Lower lobe of right lung (tissue), 2 donors: ENCODE measurements around the gene IFNGR1. TPM values are rescaled to one million over a fixed set of nuclear protein-coding genes. Genes with fewer than 3 reads are reported as not detected.

Experiments
- ATAC-seq, 2 donors: fragments of 200-7000 bp; cut with Tn5 transposase; one replicate each; pipeline ENCODE4 v1.9.1; 2020 to 2022; ENCODE audit warnings: mild to moderate bottlenecking in 2 of 2, moderate library complexity in 2 of 2
- DNase-seq: peaks from one replicate; pipeline ENCODE4 v3.0.0-alpha.2; 2020
- H3K27ac ChIP-seq: fragments of 200-600 bp; one replicate; pipeline ENCODE4 v1.8.0; 2022
- H3K27me3 ChIP-seq: fragments of 200-600 bp; one replicate; pipeline ENCODE4 v1.8.0; 2022; ENCODE audit warnings: low read depth
- H3K36me3 ChIP-seq: fragments of 200-600 bp; one replicate; pipeline ENCODE4 v1.8.0; 2022; ENCODE audit warnings: mild to moderate bottlenecking
- H3K4me1 ChIP-seq: fragments of 200-600 bp; one replicate; pipeline ENCODE4 v1.8.0; 2022
- H3K4me3 ChIP-seq: fragments of 200-600 bp; one replicate; pipeline ENCODE4 v1.8.0; 2022; ENCODE audit warnings: mild to moderate bottlenecking
- H3K9me3 ChIP-seq: fragments of 200-600 bp; one replicate; pipeline ENCODE4 v1.8.0; 2022
- intact Hi-C: fragments of 100-400 bp; cut with DNase I; formaldehyde crosslinking; loops from one replicate; pipeline ENCODE4 v1.11.0; 2022
- total RNA-seq: library from RNA; stranded (reverse); fragmentation: NEBNext Ultra II Directional; extraction: Animal tissue kit (Norgen Biotek cat#: 25700); gene quantifications from one replicate; pipeline ENCODE4 v1.2.1, GENCODE V29; 2021
- TF ChIP-seq, protein P1 (sequence below): fragments of 200-600 bp; IDR thresholded peaks from one replicate; pipeline ENCODE4 v1.8.0; 2022; ENCODE audit warnings: antibody characterized with exemption, mild to moderate bottlenecking
- donor health status: DM: no; HTN: yes; CAD: no; lungs with severe emphysema.

IFNGR1 gene
- total RNA-seq, 1 donor from 2014 or later = 208 TPM

DNA sequence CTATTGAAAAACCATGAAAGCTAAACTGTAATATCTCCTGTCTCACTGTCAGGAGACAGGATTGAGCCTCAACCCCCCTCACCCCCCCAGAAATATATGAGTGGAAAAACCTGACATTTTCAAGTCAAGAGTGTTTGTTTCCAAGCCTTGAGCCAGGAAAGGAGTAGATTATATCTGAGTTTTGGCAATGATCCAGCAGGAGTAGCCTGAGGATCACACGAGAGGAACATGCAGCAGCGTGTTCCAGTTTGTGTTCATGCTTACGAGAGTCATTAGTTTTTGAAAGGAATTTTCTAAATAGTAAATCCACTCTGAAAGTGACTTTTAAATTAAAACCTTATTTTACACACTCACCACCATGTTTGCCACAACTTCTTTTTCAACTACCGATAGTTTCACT, 61.6 kb downstream of the IFNGR1 start:
- no peak for DNase-seq
- ATAC-seq = peak in 1 of 2 donors; percentile 38
- Histone ChIP-seq H3K4me1 (peaks cover 30% of the 10 kb centered on the region), H3K4me3 (no peak overlapping the region), H3K36me3 (no peaks in the 10 kb centered on the region), H3K27me3 (no peaks in the 10 kb centered on the region), H3K27ac (no peak overlapping the region), H3K9me3 (no peaks in the 10 kb centered on the region)
- TF ChIP-seq, protein P1, sequence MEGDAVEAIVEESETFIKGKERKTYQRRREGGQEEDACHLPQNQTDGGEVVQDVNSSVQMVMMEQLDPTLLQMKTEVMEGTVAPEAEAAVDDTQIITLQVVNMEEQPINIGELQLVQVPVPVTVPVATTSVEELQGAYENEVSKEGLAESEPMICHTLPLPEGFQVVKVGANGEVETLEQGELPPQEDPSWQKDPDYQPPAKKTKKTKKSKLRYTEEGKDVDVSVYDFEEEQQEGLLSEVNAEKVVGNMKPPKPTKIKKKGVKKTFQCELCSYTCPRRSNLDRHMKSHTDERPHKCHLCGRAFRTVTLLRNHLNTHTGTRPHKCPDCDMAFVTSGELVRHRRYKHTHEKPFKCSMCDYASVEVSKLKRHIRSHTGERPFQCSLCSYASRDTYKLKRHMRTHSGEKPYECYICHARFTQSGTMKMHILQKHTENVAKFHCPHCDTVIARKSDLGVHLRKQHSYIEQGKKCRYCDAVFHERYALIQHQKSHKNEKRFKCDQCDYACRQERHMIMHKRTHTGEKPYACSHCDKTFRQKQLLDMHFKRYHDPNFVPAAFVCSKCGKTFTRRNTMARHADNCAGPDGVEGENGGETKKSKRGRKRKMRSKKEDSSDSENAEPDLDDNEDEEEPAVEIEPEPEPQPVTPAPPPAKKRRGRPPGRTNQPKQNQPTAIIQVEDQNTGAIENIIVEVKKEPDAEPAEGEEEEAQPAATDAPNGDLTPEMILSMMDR = no peak
- intact Hi-C loops = no loop called here

DNA sequence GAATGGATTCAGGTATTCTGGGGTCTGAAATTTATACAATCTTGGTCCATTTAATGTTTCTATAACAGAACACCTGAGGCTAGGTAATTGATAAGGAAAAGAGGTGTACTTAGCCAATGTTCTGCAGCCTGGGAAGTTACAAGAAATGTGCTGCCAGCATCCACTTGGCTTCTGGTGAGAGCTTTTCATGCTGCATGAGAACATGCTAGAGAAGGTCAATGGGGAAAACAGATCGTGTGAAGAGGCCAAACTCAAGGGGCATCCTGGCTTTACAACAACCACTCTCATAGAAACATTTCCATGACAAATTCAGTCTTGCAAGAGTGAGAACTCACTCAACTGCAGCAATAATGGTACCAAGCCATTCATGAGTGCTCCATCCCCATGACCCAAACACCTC, 62.5 kb downstream of the IFNGR1 start:
- peaks cover 30% of the 10 kb centered on the region for H3K4me1 ChIP-seq
- no peaks in the 10 kb centered on the region for H3K36me3 ChIP-seq
- TF ChIP-seq, protein P1 = no peak
- intact Hi-C loops = no loop called here
- H3K9me3 ChIP-seq = no peaks in the 10 kb centered on the region
- H3K27me3 ChIP-seq = no peaks in the 10 kb centered on the region
- peak; percentile 67 for ATAC-seq
- no peak overlapping the region for H3K4me3 ChIP-seq
- no peak for DNase-seq
- no peak overlapping the region for H3K27ac ChIP-seq

DNA sequence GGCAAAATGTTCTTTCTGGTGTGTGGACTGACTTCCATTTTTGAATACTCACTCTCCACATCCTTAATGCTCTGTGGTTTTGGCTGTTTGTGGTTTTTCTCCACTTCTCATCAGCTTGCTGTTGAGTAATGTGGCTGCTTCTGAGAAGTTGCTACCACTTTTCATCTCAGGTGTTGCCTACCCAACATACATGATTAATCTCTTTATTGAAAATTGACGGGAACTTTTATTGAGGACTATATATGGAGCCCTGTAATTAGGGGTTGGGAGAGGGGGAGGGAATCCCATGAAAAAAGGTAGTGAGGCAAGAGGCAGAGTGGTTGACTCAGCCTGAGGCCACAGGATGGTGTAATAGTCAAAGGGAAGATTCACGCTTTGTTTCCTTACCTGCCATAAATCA, 63.4 kb downstream of the IFNGR1 start:
- Histone ChIP-seq H3K4me1 (peaks cover 30% of the 10 kb centered on the region), H3K4me3 (no peak overlapping the region), H3K27me3 (no peaks in the 10 kb centered on the region), H3K27ac (no peak overlapping the region), H3K36me3 (no peaks in the 10 kb centered on the region), H3K9me3 (no peaks in the 10 kb centered on the region)
- peak; percentile 61 to 73 for ATAC-seq
- TF ChIP-seq, protein P1 = no peak
- intact Hi-C loops = no loop called here
- no peak for DNase-seq

DNA sequence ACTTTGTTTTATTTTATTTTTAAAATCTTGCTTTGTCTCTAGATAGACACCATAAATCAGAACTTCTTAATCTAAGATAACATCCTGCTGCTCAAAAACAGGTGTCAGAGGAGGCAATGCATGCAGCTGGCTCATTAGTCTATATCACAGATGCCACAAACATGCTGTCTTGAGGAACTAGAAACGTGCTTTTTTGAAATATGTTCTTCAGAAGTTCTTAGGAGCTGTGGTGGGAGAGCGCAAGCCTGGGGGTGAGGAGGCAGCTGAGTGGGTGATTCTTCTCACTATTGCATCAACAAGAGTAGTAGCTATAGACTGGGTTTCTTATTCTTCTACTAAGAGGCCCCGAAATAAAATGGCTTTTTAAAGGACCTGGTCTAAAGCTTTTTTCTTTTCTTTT, 69.1 kb downstream of the IFNGR1 start:
- Histone ChIP-seq H3K9me3 (no peaks in the 10 kb centered on the region), H3K4me1 (peaks cover 18% of the 10 kb centered on the region), H3K27me3 (no peaks in the 10 kb centered on the region), H3K4me3 (no peak overlapping the region), H3K27ac (no peak overlapping the region), H3K36me3 (no peaks in the 10 kb centered on the region)
- no peak for DNase-seq
- TF ChIP-seq, protein P1 = no peak
- no peak for ATAC-seq
- intact Hi-C loops = no loop called here

DNA sequence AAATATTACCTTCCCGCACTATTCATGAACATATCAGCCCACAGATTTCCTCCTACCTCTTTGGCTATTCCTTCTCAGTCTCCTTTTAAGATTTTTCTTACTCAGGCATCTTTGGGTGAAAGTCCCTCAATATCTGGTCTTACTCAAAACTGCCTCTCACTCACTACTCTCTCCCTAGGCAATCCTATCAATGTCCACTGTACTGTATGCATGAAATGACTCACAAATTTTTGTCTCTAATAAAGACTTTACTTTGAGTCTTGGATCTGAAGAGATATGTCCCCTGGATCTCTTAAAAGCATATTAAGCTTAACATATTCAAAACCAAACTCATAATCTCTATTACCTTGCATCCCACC, 70.2 kb downstream of the IFNGR1 start:
- no peak overlapping the region for H3K27ac ChIP-seq
- peak; percentile 21 to 62 for ATAC-seq
- intact Hi-C loops = no loop called here

More for the DNA sequence above, 70.2 kb downstream of the IFNGR1 start:
- H3K27me3 ChIP-seq = no peaks in the 10 kb centered on the region
- H3K4me1 ChIP-seq = peaks cover 18% of the 10 kb centered on the region
- no peaks in the 10 kb centered on the region for H3K36me3 ChIP-seq
- H3K4me3 ChIP-seq = no peak overlapping the region
- no peak for DNase-seq
- TF ChIP-seq, protein P1 = no peak
- no peaks in the 10 kb centered on the region for H3K9me3 ChIP-seq
